Activated T-cell treated with anti-CD3 and anti-CD28 coated beads for 1 hour (primary cell): ENCODE results near the gene VAMP2.

Source experiments
- DNase-seq: peaks from one replicate; pipeline ENCODE4 v3.0.0-alpha.2; 2020; ENCODE audit warnings: low read depth

Gene VAMP2, protein sequence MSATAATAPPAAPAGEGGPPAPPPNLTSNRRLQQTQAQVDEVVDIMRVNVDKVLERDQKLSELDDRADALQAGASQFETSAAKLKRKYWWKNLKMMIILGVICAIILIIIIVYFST

GRCh38 chr17:8162233-8162996 lies at the start of gene VAMP2:
Gene VAMP2 (minus strand): TSS chr17:8162948. CDS start chr17:8162879, 69 bp downstream.
- peak; percentile 75 for DNase-seq

- no peak for DNase-seq
Observed at GRCh38 chr17:8210761-8211458, 48.2 kb upstream of the VAMP2 start.

GRCh38 chr17:8209907-8210760 lies 47.4 kb upstream of the VAMP2 start, which contains the start of gene AURKB:
Gene AURKB (minus strand): TSS chr17:8210575. CDS start chr17:8210224, 351 bp downstream.
- peak; percentile 88 for DNase-seq

DNA sequence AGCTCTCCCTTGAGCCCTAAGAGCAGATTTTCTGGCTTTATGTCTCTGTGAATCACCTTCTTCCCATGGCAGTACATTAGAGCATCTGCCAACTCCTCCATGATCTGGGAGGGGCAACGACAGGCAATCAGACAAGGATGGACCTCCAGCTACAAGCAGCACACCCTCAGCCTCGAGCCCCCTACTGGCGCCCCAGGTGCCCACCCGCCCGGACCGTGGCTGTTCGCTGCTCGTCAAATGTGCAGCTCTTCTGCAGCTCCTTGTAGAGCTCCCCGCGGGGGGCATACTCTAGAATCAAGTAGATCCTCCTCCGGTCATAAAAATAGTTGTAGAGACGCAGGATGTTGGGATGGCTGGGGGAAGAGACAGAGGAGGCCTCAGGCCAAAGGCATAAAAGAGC lies 43.8 kb upstream of the VAMP2 start:
- DNase-seq: no peak

DNA sequence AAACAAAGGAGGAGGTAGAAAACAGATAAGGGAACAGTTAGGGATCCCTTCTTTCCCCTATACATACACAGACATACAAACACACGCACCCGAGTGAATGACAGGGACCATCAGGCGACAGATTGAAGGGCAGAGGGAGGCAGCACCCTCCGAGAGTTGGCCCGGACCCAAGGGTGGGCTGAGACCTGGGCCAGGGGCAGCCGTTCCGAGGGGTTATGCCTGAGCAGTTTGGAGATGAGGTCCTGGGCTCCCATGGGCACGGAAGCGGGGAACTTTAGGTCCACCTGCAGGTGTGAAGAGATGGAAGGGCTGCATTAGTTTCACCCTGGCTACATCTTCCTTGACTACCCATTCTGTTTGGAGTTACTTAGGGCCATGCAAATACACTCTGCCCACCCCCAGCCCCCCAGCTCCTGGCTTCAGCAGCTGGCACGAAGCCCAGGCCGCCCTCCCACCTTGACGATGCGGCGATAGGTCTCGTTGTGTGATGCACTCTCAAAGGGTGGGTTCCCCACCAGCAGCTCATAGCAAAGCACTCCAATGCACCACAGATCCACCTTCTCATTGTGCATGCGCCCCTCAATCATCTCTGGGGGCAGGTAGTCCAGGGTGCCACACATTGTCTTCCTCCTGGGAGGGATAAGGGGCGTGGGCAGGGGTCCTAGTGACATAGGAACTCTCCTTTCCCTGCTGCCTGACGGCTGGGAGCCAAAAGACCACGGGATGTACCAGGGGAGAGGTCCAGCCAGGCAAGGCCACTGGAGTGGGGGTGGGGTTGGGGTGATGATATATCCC lies 42.2 kb upstream of the VAMP2 start:
- DNase-seq: no peak

DNA sequence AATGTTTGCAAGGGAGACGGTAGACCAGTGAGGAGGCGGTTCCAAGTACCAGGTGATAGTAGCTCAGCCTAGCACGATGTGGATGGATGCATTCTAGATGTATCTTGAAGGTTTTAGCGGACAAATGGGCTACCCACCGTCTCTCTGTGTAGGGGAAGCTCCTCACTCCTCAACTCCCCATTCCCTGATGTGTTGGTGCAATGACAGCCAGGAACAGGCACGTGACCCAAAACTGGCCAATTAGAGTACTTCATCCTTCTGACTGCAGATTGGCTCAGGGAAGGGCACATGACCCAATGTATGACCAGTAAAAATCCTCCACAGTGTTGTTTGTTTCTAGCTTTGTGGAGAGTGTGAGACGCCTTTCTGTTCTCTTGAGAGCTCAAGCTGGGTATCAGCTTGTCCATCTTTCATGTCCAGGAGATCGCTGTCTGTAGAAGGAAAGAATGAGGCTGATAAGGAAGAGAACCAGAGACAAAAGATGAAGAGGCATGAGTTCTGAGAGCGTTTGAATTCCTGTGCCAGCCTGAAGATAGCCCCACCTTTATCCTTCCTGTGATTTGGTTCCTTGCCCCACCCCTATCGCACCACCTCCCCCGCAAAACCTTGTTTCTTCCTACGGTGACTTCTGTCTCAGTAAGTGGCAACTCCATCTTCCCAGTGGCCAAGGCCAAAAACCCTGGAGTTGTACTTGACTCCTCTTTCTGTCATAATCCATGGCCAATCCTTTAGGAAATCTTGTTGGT lies 29.5 kb upstream of the VAMP2 start:
- DNase-seq: no peak

DNA sequence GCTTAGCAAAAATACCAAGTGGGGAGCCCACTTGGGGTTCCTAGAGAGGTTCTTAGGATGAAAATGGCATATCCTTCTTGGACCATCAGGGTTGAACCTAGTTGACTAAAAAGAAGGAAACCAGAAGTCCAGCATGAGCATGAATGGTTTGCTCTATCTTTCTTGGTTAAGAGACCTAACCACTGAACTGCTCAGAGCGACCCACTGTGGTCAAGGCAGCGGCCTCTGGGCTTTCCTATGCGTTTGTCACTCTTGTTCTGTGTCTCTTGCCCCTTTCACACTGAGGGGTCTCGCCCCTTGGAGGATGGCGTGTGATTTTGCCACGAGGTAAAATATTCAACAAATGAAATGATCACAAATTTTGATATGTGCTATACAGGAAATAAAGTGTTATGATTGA lies 27.8 kb upstream of the VAMP2 start:
- DNase-seq: no peak

DNA sequence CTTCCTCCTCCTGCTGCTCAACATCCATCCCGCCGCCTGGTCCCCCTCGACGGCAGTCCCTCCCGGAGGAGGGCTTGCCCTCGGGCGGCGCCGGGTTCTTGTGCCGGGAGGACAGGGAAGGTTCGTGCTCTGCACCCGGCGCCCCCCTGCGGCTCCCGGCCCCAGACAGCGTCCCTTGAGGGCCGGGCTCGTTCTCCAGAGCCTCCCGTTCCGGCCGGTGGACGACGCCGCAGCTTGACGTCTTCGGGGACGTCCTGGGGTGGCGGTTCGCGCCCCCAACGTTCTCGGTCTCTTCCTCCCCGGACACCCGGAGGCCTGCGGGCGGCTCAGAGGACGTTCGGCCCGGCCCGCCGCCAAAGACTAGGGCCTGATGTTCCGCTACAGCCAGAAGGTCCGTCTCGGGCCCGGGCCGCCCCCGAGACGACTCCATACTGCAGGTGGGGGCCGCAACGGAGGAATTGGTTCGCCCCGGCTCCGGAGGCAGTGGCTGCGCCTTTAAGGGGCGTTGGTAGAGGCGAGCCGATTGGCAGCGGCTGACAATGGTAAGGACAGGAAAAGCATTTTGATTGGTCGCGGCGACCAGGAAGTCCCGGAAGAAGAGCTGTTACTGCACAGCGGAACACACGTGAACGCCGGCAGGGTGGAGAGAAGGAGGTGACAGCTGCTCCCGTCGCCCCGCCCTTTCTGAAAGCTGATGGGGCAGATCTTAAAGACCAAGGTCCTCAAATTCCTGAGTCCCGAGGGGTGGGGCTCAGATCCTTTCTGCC lies 27.1 kb upstream of the VAMP2 start, which contains the start of gene BORCS6:
Gene BORCS6, minus strand, starts transcription at position 470 of the 767 bp plus-strand sequence. Its CDS starts 40 bp downstream, at position 430.
- peak; percentile 86 for DNase-seq

GRCh38 chr17:8189041-8189710 lies 26.4 kb upstream of the VAMP2 start:
- no peak for DNase-seq

DNA sequence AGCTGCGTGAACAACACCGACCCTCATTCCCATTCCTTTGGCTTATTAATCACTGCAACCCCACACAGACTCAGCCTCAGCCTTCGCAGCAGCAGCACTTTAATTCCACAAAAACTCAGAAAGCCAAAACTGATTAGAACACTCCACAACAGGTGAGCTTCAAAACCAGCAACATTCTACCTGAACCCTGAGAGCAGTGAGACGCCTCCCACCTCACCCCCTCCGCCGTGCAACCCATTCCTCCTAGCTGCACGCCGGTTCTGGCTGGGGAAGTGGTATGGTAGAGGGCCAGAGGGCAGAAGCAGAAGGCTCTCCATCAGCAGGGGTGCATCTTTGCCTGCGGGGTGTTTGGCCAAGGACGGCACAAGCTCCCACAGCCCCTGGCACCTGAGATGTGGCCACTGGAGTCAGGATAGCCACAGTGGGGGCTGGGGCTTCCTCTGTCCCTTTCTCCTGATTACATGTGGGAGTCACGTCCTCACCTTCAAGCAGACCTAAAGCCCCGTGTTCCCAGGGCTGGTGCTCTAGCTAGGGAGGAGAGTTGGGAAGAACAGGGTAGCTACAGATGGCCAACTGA lies 25.6 kb upstream of the VAMP2 start:
- no peak for DNase-seq

DNA sequence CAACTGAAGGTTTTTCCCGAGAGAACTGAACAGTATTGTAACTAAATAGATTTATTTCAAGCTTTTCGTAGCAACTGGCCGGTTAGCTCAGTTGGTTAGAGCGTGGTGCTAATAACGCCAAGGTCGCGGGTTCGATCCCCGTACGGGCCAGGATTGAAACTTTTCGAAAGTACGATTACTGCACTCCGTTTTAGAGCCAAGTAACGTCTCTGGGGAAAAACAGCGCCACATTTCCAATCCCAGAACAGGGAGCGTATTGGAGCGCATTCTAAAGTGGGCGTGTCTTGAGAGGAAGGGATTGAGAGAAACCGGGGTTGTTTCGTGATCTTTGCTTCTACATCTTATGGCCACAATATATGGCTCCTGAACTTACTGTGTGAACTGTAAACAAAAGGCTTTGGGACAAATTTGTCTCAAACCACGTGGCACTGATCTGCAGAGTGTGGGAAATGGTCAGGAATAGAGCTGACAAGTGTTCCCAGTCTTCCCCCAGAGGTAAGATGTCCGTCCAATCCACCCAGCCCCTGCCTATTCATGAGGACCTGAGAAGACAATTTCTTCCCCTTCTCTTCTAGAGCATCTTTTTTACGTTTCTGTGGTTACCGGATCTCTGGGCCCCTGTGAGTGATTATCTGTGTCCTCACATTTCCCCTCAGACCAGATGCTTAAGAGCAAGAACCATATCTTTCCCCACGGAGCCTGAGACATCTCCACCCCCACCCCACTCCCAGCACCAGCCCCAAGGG lies 24.9 kb upstream of the VAMP2 start:
- peak; percentile 88 for DNase-seq

DNA sequence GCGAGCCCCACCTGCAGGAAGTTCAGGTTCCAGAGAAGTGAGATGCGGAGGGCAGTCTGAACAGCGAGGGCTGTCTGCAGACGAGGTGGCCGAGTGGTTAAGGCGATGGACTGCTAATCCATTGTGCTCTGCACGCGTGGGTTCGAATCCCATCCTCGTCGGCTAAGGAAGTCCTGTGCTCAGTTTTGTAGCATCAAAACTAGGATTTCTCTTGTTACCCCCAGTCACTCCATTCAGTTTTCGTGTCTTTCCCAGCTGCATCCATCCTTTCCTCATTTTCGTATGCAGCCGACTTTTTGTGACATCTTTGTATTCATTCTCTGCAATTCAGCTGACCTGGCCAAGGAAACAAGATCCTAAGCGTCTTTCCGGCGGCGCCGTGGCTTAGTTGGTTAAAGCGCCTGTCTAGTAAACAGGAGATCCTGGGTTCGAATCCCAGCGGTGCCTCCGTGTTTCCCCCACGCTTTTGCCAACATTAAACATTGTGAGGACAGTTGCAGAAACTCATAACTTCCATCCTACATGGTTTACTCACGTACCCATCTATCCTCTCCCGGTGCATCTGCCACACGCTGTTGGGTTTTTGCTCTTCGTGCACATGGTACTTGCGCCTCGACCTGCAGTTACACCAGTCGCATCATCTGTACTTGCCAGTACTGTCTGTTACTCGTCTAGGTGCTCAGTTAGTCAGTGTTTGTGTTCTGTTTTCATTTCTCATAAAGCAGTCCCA lies 24.2 kb upstream of the VAMP2 start:
- DNase-seq: peak; percentile 82

DNA sequence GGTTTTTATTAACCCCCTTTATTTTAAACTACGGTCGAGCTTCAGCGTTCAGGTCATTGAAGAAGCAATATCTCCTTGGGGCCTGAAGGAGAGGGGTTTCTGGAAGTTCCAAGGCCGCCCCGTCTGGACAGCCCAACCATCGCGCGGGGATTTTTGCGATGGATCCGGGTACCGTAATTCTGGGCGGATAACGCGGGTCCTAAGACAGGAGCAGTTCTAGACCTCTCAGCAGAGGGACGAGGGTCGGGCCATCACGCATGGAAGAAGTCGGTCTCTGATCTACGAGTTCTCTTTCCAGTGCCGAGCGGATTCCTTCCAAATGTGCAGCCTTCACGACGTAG lies 23.7 kb upstream of the VAMP2 start:
- no peak for DNase-seq

DNA sequence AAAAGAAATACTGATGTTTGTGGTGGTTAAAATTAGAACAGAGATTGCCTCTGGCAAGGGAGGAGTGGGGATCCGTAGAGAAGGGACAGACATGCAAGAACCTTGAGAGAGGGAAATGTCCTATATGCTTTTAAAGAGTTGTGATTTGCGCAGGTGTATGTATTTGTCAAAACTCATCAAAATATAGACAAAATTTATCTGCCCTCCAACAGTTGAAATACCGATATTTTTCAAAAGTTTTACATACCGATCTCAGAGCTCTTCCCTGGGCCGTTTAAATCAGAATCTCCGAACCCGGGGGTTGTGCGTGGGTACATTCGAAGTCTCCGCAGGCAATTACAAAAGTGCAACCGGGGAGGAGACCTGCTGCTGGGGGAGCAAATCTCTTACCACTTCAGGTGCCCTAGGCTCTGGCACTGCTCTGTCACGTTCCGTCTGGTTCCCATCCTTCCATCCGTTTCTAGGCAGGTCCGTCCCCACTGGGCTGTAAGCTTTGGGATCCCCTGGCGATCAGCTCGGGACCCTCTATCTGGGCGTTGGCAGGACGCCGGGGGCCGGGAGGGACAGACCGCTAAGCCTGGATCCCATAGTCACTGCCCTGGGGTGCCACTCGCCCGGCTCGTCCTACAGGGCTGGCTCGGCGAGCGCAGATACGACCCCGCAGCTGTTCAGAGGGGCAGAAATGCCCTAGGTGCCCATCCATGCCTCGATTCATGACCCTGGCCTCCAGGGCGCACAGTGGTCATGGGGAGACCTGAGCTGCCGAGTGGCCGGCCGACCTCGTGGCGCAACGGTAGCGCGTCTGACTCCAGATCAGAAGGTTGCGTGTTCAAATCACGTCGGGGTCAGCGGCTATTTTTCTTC lies 23.1 kb upstream of the VAMP2 start:
- peak; percentile 93 for DNase-seq

DNA sequence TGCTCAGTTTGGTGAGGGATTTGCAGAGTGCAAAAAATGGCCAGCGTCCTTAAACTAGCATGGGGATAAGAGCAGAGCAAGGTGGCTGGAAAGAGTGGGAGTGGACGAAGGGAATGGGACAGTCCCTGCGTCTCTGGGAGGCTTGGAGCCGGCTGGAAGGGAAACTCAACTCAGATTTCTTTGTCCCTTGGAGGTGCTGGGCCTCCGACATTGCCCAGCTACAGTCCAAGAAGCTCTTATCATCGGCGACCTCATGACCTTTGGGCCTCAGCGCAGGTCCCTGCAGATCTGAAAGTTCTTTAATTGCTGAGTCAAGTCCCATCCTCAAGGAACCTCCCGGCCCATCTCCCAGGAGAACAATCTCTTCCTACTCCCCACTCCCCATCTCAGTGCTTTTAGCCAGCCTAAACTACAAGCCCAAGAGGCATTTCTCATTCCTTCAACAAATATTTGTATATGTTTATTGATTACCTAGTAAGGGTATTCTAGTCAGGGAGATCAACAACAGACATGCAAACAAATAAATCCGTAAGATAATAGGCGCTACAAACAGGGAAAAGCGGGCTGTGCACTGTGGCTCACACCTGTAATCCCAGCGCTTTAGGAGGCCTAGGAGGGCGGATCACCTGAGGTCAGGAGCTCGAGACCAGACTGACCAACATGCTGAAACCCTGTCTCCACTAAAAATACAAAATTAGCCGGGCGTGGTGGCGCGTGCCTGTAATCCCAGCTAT lies 14.4 kb upstream of the VAMP2 start:
- DNase-seq: no peak
